GM18498 (cell line): Measurements from ENCODE around the gene ZNF394.
A peak's percentile ranks its signal among the peaks of the same experiment; 100 is the strongest.

Experiments used
- ATAC-seq: cut with Tn5 transposase; IDR thresholded peaks from one replicate; pipeline ENCODE4 v1.9.1; 2021; ENCODE audit warnings: mild to moderate bottlenecking, moderate library complexity; ENCODE audit not compliant: unreplicated experiment

ZNF394 gene

GRCh38 chr7:99497766-99498545 is 2.1 kb downstream of the ZNF394 start:
- no peak for ATAC-seq

GRCh38 chr7:99493823-99494222 is 6.3 kb downstream of the ZNF394 start:
- no peak for ATAC-seq

- ATAC-seq, result no peak
Observed at GRCh38 chr7:99490878-99491277, 9.2 kb downstream of the ZNF394 start.

GRCh38 chr7:99489235-99489634 is 10.8 kb downstream of the ZNF394 start:
- ATAC-seq, result no peak

GRCh38 chr7:99485094-99485493 is 15.0 kb downstream of the ZNF394 start:
- no peak for ATAC-seq

GRCh38 chr7:99478464-99479440 is 21.3 kb downstream of the ZNF394 start:
- no peak for ATAC-seq

- ATAC-seq, result no peak
Observed at GRCh38 chr7:99476107-99476506, 24.0 kb downstream of the ZNF394 start.

- no peak for ATAC-seq
Observed at GRCh38 chr7:99473315-99473596, 26.8 kb downstream of the ZNF394 start.

GRCh38 chr7:99472561-99473314 is 27.3 kb downstream of the ZNF394 start, which contains the start of gene ZNF789:
Gene ZNF789, plus strand, starts transcription at chr7:99472890. Its CDS starts 3,567 bp downstream, at chr7:99476457.
- peak; percentile 96 for ATAC-seq

GRCh38 chr7:99469381-99470065 is 30.6 kb downstream of the ZNF394 start:
- no peak for ATAC-seq

- no peak for ATAC-seq
Observed at GRCh38 chr7:99468336-99468918, 31.7 kb downstream of the ZNF394 start.

- peak; percentile 7 for ATAC-seq
Observed at GRCh38 chr7:99465421-99465768, 34.7 kb downstream of the ZNF394 start.

- ATAC-seq, result no peak
Observed at GRCh38 chr7:99461221-99461620, 38.9 kb downstream of the ZNF394 start.

GRCh38 chr7:99460651-99461050 is 39.4 kb downstream of the ZNF394 start:
- ATAC-seq, result no peak

GRCh38 chr7:99459087-99459486 is 41.0 kb downstream of the ZNF394 start:
- no peak for ATAC-seq

GRCh38 chr7:99457650-99458493 is 42.2 kb downstream of the ZNF394 start:
- ATAC-seq, result no peak

- no peak for ATAC-seq
Observed at GRCh38 chr7:99457050-99457649, 42.9 kb downstream of the ZNF394 start.

- ATAC-seq, result no peak
Observed at GRCh38 chr7:99456288-99456687, 43.8 kb downstream of the ZNF394 start.

GRCh38 chr7:99455874-99456273 is 44.2 kb downstream of the ZNF394 start:
- no peak for ATAC-seq
